Hypothalamus (tissue), 51 donors: ENCODE measurements around the gene UGT1A10.

Experiments used
- DNase-seq, 51 donors: peaks; one replicate each; lab custom pipeline; 2025; lab: John Stamatoyannopoulos, UW

Gene UGT1A10

DNA sequence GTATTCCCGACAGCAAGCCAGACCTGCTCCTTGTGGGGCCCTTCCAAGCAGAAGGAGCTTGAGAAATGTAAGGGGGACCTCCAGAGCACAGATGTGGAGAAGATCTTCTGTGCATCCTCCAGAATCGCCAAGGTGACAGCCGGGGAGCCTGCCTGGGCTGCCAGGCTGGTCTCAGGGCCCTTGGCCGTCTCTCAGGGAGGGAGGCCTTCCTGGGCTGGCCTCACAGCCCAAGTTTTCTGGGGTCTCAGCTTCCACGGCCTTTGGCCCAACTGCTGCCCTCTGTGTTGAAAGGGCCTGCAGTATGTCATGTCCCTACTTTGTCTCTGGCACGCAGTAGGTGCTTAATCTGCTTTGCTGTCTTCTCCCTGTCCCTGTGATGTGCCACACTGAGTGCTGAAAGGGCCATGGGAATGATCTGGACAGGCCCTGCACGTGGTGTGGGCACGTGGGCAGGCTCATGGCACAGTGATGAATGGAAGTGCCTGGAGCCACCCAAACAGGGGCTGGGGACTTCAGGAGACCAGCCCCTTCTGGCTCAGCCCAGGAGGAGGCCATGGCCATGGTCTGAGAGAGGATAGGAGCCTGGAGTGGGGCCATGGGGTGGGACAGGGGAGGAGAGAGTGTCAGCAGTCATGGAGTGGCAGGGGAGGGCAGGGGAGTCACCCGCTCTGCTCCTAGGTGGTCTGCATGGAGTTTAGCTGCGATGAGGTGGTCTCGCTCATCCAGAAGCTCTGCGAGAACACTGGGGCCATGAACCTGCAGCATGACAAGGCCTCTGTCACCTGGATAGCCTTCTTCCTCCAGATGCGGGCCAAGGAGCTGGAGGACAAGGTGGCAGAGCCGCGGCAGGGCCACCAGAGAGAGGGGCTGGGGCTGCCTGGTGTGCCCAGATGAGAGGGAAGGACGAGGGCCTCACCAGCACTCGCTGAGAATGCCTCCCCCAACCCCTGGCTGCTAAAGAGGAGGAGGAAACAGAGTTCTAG, 182.7 kb downstream of the UGT1A10 start:
- no peak for DNase-seq

DNA sequence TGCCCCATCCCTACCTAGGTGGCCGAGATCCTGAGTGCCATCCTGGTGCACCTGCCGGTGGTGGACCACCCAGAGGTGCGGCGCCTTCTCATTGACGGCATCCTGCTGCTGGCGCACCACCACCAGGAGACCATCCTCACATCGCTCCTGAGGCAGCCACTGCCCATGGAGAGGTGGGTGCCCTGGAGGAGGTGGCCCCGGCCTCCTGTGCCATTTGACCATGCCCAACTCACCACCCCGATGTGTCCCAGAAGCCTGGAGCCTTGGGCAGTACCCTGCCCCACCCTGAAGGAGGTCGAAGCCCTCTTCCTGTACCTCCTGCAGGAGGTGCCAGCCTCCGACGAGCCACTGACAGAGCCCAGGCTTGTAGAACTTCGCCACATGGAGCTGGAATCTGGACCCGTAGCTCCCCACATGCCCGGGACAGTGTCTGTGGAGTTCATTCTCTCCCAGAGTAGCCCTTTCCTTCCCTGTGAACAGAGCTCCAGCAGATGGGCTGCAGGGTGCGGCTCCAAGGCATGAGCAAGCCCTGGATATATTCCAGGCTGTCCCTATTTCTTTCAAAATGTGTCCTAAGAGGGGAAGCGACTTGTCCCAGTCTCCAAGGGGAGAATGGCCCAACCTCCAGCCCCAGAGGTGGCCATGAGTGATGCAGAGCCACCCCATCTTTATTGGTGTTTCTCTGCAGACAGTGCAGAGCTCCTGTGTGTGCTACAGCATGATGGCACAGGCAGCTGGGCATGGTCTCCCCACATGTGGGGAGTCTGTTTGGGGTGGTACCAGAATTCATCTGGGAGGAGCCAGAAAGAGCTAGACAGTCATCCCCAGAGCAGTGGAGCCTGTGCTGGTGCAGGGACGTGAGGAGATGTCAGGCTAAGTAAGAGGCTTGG, 183.9 kb downstream of the UGT1A10 start:
- no peak for DNase-seq

DNA sequence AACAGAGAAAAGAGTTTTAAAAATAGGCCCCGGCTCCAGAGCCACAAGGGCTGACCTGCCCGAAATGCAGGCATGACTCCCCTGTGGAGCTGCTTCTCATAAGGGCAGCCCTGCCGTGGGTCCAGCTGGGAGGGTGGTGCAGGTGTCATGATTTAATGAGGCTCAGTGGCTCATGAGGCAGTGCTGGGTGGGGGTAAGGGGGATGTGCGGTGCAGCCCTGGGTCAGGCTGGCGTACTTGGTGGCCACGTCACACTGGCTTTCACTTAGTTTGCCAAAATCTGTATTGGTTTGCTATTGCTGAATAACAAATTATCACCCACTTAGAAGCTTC, 184.5 kb downstream of the UGT1A10 start:
- no peak for DNase-seq

DNA sequence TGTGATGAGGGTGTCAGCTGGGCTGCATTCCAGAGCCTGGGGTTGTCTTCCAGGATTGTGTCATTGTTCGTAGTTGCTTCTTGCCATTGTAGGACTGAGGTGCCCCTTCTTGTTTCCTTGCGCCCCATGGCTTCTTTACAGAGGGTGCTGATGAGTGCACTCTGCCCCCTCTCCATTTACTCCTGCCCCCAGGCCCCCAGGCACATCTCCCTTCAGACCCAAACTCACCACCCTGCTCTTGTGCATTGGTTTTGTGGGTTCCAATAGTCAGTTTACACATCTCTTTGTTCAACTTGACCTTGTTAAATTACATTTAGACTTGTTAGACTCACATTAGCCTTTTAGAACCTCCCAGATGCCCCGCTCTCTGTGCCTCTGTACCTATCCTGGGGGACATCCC, 184.9 kb downstream of the UGT1A10 start:
- DNase-seq, result no peak

DNA sequence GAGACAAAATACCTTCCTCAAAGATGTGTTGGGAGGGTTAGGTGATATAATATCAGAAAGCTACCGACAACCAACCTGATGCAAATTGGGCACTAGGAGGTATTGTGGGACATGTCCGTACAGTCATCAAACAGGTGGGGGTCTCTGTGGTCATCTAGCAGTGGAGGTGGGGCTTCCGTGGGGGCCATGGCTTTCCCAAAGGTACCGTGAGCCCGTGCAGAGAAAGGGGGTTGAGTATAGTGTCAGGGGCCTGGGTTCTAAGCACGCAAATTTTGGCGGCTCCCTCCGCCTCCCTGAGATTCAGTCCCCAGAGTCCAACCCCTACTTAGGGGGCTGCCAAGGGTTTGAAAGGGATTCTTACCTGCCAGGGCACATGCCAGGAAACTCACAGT, 185.5 kb downstream of the UGT1A10 start:
- DNase-seq, result no peak

DNA sequence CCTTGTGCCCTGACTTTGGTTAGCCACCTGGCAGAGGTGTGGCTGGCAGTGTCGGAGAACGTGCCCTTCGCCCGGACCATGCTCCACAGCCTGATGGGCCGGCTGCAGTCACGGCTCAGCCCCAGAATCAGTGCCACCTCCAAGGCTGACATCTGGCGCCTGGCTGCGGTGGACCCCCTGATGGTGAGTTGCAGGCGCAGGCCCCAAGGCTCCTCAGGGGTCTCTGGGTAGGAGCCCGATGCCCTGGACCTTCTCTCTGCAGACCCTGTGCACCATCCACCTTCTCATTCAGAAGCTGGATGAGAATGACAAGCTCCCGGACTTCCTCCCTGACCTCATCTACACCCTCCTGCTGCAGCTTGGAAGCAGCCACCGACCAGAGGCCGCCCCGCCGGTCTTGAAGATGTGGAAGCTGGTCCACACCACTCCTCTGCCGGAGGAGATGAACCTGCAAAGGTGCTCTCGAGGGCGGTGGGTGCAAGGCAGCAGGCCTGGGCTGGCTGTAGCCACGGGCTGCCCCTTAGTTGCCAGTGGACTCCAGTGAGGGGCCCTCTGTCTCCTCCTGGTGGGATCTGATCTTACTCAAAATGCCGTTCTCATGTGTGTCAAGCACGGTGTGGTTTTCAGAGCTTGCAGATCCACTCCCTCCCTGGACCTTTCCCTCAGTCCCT, 186.0 kb downstream of the UGT1A10 start:
- no peak for DNase-seq
